Pulmonary artery endothelial cell (primary cell): ENCODE data around the gene ANKRD33. TPM values are rescaled to one million over a fixed set of nuclear protein-coding genes. Genes with fewer than 3 reads are reported as not detected.

Experiments
- DNase-seq: peaks from one replicate; pipeline ENCODE4 v3.0.0-alpha.2; 2011; ENCODE audit warnings: low read depth, low spot score
- total RNA-seq: library from RNA; depleted of rRNA; stranded (reverse); fragments of >200 nt; gene quantifications from 2 replicates; pipeline ENCODE4 v1.2.3, GENCODE V29; 2014

ANKRD33 gene
- total RNA-seq, 1 donor from 2014 or later = 0.20 TPM

DNA sequence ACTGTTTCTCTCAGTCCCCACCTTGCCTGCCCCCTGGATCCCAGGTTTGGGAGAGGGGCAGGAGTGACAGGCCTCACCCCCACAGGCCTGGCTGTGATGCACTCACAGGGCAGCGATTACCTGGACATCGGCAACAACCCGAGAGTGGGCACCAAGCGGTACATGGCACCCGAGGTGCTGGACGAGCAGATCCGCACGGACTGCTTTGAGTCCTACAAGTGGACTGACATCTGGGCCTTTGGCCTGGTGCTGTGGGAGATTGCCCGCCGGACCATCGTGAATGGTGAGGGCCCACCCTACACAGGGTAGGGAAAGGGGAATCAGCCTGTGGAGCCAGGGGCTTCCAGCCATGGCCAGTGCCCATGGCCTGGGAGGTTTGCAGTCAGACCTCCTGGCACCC is 28.0 kb downstream of the ANKRD33 start:
- DNase-seq = no peak

DNA sequence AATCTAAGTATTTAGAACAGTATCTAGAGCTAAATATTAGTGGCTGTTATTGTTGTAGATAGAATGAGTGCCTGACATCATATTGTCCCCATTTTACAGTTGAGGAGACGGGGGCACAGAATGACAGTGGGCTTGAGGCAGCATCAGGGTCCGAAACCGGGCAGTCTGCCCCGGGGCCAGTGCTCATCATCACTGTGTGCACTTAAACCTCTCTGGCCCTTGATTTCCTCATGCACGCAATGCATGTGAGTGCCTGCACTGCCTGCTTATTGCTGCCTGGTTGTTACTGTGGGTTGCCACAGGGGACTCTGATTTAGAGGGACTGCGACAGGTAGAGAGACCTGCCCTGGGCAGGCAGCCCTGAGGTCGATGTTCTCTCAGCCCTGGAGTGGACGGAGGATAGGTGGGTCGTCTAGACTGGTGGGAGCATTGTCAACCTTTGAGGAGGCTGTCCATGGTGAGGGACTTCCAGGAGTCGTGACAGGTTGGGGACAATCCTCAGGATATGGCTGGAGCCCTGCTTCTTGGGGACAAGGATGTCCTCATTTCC is 29.2 kb downstream of the ANKRD33 start:
- DNase-seq = no peak

DNA sequence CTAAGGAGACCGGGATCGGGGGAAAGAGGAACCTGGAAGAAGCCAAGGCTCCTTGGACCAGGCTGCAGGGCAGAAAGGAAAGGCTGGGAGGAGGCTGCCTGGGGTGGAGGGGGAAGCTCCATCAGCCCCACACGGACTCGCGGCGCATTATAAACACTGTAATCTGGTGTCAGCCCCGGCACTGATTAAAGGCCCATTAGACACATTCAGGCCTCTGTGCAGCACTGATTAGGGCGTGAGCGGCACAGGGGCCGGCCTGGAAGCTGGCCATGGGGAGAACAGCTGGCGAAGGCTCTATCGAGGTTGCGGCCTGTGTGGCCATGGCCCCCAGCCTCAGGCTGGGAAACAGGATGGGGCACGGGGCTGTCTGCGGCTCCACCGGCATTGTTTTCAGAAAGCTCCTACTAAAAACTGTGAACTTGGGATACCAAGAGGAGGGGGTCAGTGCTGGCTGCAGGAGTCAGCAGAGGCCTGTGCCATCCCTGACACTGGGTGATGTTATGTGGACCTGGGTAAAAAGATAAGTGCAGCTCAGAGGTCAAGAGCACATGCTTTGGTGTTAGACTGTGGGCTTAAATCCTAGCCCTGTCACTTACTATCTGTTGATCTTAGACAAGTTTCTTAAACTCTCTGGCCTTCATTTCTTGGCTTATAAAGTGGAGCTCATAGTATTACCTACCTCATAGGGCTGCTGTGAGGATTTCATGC is 30.0 kb downstream of the ANKRD33 start:
- DNase-seq = no peak

DNA sequence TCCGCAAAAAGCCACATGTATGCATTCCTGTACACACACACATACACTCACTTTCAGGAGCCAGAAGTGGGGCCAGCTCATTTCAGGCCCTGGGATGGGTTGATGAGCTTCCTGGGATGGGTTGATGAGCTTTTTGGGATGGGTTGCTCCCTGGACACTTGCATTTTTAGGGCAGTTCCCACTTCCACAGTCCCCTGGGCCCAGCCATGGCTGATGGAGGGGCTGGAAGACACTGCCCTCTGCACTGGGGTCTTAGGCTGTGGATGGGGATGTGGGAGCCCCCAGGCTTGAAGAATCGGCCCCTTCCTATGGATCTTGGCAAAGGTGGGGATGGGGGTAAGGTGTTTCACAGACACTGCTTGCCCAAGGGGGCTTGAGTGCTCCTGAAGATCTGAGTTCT is 32.1 kb downstream of the ANKRD33 start:
- DNase-seq = no peak

DNA sequence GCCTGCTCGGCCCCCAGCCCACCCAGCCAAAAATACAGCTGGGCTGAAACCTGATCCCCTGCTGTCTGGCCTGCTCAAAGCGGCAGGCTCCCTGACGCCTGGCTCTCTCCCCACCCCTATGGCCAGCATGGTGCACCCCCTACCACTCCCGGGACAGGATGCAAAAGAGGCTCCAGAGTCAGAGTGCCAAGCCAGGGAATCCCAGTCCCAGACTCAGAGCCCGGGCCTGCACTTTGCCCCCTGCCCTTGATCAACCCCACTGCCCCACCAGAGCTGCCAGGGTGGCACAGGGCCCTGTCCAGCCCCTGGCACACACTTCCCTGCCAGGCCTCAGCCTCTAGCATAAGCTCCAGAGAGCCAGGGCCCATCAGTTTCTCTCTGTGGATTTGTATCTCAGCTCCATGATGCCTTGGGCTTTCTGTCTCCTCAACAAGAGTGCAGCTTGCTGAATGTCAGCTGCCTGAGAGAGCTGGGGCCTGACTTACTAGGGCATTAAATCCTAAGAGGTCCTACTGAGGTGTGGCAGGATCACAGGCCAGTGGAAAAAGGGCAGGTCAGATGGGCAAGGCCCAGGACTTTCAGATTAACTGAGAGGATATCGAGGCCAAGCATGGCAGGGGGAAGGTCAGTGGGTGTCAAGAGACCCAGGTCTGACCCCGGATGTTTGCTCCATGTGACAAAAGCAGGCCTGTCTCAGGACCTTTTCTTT is 33.3 kb downstream of the ANKRD33 start:
- no peak for DNase-seq

DNA sequence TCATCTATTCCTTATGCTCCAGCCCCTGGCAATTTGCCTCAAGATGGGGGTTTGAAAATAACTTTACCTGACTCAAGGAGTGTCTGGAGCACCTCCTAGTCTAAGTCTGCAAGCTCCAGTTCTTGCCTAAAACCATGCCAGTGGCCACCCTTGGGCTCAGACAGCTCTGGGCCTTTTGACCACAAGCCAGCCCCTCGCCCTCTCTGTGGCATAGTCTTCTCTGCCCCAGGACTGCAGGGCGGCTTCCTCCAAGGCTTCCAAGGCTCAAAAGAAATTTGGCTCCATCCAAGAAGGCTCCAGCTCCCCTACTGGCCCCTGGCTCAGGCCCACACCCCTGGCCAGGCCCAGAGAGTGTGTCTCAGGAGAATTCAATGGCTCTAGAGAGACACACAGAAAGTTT is 34.2 kb downstream of the ANKRD33 start:
- DNase-seq = no peak

DNA sequence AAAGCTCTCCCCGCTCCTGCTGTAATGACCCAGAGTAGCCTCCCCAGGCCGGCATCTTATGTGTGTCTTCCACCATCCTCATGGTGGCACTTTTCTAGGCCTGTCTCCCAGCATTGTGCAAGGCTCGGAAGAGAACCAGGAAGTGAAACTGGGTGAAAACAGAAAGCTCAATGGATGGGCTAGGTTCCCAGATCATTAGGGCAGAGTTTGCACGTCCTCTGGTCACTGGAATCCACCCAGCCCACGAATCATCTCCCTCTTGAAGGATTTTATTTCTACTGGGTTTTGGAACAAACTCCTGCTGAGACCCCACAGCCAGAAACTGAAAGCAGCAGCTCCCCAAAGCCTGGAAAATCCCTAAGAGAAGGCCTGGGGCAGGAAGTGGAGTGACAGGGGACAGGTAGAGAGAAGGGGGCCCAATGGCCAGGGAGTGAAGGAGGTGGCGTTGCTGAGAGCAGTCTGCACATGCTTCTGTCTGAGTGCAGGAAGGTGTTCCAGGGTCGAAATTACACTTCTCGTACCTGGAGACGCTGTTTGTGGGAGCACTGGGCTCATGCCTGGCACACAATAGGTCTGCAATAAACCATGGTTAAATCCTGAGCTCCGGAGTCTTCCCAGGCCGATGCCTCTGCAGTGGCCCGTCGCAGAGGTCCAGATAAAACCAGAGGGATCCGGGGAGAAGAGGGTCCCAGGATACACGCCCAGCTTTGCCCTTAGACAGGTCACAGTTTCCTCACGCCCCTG is 35.0 kb downstream of the ANKRD33 start:
- no peak for DNase-seq

DNA sequence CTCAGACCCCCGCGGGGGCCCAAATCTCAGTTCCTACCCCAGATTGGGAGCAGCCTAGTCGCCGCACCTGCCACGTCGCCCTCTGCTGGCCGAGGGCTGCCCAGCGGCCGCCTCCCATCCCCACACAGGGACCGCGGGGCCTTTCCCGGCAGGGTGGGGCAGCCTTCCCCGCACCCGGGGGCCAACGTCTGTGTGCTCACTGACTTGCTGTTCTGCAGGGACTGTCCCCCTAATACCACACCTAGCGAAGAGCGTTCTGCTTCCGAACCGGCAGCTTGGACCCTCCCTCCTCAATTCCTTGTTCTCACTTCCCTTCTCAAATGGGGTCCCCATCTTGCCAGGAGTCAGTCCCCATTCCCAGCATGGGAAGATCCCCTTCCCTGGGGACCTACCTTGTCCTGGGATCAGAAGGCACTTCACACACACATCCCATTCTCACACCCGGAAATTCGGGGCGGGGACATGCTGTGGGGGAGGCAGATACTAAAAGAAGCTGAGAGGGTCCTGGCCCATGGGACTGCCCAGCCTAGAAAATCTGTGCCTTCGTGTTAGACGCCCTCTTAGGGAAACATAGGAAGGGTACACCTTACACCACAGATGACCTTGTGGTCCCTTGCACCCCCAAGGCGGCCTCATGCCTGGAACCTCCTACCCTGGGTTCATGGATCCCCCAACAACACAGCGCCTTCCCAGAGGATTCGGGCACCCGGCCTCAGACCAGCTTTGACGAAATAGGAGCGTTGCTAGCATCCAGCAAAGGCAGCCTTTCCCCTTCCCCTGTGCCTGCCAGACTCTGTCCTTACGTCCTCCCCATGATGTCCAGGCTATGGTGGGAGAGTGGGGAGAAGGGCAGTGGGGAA is 35.8 kb downstream of the ANKRD33 start:
- DNase-seq = no peak

DNA sequence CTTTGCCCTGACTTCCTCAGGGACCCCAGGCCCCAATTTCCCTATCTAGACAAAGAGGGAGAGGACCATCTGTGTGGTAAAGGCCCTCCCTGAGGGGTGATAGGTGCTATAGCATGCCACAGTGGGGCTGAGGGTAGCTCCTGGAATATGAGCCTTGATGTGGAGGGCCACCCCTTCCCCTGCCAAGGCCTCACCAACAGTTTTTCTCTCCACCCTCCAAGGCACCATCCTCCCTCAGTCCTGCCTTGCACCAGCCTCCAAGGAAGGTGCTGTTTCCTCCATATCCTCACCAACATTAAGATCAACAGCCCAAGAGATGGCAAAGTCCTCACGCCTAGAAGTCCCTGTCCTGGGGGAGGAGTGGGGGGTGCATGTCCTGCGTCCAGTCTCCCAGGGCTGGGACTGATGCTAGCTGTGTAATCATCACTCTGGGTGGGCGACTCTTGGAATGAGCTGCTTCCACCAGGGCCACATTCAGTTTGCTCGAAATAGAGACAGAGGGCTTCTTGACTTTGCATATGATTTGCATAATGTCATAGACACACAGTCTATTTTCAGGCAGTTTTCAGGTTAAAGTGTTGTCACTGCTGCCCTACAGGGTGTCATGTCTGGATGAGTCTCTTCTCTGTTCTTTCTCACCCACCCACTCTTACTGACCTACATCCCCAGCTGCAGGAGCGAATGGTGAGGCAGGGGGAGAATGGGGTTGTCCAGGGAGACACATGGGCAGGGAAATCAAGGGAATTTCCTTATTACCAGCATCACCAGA is 36.8 kb downstream of the ANKRD33 start:
- no peak for DNase-seq

DNA sequence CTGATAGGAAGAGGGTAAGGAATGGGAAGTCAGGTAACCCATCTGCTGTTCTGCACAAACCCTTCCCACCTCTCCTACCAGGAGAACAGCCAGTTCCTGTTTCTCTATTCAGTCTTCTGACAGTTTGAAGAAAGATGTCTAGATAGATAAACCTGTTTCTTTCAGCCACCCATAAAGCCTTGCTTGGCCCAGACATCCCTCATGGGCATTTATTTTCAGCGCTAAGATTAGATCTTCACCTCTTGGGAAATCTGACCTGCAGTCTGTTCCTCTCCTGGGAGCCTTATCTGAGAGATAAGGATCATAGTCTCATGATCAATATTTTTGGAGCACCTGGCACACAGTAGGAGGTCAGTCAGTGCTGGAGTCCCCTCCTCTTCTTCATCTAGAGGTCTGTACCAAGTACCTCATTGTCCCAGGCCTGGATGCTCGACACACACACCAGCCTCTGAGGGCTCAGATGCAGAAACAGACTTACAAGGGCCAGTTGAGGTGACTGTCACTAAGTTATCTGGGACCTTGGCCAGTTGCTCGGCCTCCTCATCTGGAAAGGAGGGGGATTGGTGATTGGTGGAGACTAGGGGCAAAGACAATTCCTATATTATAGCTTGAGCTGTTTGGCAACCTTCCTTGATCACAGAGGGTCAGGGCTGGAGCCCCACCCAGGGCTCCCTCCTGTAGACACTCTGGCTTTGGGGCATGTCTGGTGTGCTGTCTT is 37.6 kb downstream of the ANKRD33 start:
- no peak for DNase-seq

DNA sequence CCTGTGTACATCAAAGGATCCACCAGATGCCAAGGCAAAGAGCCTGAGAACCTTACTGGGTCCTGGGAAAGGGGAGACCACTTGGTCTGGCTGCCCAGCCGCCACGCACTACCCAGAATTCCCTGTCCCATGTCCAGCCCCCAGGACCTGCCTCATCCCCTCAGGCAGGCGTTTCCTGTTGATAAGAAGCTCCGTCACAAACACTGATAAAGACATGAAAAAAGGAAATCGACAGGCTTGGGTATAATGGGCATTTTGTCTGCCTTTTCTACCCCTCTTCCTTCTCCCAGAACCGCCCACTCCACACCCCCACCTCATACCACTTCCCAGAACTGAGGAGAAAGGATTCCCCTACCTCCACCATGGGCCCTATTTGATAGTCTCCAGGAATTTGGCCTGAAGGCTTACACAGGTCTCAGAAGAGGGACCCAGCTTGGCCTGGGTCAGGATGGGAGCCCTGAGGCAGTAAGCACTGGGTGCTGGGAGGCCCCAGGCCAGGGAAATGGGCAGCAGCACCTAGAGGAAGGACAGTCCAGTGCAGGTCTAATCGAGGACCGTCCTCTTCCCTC is 38.2 kb downstream of the ANKRD33 start:
- peak; percentile 94 for DNase-seq

DNA sequence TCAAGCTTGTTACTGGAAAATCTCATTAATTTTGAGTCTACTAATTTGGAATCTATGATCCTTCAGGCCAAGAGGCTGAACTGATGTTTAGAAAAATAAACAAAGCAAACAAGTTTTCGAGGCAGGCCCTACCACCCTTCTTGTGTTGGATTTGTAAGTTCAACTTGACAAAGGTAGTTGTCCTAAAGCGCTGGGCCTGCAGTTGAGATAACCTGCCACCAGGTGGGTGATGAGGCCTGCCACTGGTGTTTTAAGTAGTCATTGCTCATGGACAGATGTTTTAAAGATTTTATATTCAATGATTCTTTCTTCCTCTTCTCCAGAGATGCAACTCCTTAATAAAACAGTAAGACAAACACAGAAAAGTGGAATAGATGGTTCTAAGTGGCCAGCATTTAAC is 38.8 kb downstream of the ANKRD33 start:
- peak; percentile 45 for DNase-seq

DNA sequence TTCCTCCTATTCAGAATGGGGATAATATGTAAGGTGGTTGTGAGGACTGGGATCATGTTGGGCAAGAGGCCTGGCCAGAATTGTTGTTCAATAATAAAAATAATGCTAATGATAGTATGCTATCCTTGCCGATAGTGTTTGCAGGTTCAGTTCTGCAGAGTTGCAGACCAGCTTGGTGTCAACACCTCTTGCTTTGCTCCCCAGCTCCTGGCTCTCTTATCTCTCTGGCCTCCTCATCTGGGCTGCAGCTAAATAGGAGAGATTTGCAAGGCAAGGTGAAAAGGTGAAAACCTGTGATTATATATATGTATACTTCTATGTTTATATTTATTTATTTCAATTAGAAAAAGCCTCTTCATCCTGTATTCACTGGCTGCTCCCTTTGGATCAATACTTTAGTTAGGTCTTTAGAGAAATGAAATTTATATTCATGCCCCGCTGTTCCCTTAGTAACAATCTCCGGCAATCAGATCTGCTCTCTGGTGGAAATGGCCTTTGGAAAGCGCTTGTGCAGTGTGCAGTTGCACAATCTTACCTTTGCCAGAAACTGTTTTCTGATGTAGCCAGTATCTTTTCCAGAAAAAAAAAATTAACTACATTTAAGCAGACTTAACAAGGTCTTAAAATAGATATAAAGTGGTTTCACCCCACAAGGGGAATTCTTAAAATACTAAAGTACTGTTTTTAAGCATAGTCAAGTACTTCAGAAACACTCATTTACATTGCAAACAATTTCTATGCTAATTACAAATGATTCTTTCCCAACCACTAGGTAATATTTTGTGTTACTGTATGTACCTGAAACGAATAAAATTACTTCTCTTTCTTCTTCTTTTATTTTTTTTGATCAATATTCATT is 44.5 kb downstream of the ANKRD33 start:
- DNase-seq = no peak

DNA sequence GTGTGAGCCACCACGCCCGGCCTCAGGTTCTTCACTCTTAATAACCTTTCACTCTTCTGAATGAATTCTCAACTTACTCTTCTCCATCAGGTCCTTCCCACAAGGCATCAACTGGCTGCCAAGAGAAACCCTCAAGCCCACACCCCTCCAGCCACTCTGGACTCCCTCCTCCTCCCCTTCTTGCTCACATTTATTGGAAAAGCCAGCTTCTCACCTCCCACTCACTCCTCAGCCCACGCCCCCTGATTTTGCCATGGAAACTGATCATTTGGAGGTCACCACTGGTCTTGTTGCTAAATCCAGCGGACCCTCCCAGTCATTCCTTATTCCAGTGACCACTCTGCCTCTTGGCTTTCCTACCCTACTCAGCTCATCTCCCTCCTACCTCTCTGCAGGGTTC is 46.2 kb downstream of the ANKRD33 start:
- DNase-seq = no peak

DNA sequence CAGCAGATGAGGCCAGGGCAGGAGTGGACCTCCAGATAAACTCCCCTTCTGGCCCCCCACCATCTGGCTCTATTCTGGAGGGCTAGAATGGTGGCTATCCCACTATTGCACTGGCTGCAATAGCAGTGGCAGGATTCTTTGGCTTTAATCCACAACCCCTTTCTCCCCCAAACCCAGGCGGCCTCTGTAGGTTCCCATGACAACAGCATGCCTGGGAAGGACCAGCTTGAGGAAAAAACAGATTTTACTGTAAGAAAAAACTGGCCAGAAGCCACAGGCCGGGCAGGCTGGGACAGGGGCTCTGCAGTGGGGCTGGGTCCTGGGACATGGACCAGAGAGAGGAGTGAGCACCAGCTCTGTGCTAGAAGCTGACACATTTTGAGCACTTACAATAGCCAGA is 50.0 kb downstream of the ANKRD33 start:
- no peak for DNase-seq

DNA sequence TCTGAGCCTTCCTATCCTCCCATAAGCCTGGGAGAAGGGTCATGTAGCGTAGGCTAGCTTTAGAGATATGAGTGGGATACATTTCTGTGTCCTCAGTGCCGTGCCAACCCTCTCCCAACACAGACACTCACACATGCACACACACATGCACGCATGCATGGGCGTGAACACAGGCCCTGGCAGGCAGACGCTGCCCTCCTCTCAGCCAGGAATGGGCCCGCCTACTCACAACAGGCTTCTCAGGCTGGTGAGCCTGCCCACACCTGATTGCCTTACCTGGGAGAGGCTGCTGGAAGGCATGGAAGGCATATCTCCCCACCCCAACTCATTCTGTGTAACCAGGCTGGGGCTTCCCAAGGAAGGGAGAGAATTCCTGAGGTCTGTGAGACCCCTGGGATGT is 50.8 kb downstream of the ANKRD33 start:
- DNase-seq = no peak

DNA sequence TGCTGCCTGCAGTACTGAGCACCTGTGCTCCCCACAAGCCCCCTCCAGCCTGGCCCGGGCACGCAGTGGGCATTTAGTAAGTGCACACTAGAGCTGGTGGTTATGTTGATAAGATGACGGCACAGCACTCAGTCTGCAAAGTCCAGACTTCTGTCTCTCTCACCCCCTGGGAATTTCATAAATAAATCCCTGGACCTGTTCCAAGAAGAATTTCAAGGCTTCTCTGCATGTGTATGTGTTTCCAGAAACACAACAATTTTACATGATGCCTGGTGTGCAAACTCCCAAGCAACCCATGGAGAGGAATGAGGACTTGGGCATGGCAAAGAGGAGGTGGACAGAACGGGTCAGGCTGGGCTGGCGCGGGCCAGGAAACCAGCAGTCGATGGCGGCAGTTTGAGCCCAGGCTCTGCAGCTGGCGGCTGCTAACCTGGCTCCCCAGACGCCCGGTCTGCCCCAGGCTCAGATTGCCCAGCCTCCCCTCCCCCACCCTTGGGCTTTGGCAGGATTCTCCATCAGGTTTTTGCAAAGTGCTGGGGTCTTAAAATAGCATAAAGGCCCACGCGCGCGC is 53.2 kb downstream of the ANKRD33 start:
- DNase-seq = no peak
